ENCODE data around the gene MLN.

MLN gene

GRCh38 chr6:33746036-33746600, 57.7 kb downstream of the MLN start:
- peak; percentile 14; the same call in 1 of the 2 replicates for TF ChIP-seq CTCF (conservative IDR thresholded peaks at IDR 0.05; ENCODE audit: low read length)
- no peak overlapping the region for H3K4me3 ChIP-seq (ENCODE audit: low read length)
- DNase-seq (ENCODE audit: low read depth) = peak; percentile 53

- no peak for DNase-seq (ENCODE audit: low read depth)
- TF ChIP-seq CTCF (conservative IDR thresholded peaks at IDR 0.05; ENCODE audit: low read length) = no peak
Observed at GRCh38 chr6:33745548-33745947, 58.3 kb downstream of the MLN start.

GRCh38 chr6:33744895-33745546, 58.8 kb downstream of the MLN start:
- no peak overlapping the region for H3K4me3 ChIP-seq (ENCODE audit: low read length)
- no peak for TF ChIP-seq CTCF (conservative IDR thresholded peaks at IDR 0.05; ENCODE audit: low read length)
- no peak for DNase-seq (ENCODE audit: low read depth)

More at GRCh38 chr6:33745548-33745947, 58.3 kb downstream of the MLN start:
- H3K4me3 ChIP-seq (ENCODE audit: low read length) = no peak overlapping the region
